ENCODE results near the gene ZNF318.

DNA sequence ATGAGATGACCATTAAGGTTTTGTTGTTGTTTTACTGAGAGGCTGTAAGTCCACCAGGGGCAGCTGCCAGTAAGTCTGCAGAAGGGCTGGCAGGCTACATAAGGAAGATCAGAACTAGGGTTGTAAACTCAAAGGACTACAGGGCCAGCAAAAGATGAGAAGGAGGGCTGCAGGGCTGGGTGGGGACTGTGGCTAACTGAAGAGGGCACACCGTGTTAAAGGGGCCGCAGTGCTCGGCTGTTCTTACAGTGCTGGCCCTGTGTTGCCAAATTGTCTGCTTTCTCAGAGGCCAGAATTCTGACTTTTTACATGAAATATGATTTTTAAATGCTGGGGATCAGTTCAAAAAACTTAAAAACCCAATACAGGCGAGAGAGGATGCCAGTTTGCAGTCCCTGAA, 25.5 kb upstream of the ZNF318 start:
- no peak for TF ChIP-seq CTCF (IDR thresholded peaks at IDR 0.05)
- TF ChIP-seq POLR2A (IDR thresholded peaks at IDR 0.05), result no peak
